ENCODE data around the gene ANKRD50.

ANKRD50 gene

GRCh38 chr4:124708517-124709300 lies 3.8 kb downstream of the ANKRD50 start:
- no peak for DNase-seq

GRCh38 chr4:124705393-124705792 lies 7.1 kb downstream of the ANKRD50 start:
- no peak for DNase-seq

GRCh38 chr4:124703154-124703553 lies 9.4 kb downstream of the ANKRD50 start:
- no peak for DNase-seq

GRCh38 chr4:124697441-124697840 lies 15.1 kb downstream of the ANKRD50 start:
- no peak for DNase-seq

- DNase-seq: no peak
Measured at GRCh38 chr4:124696182-124696581, 16.4 kb downstream of the ANKRD50 start.

GRCh38 chr4:124694946-124695598 lies 17.5 kb downstream of the ANKRD50 start:
- DNase-seq: no peak

- DNase-seq: no peak
Measured at GRCh38 chr4:124694306-124694705, 18.2 kb downstream of the ANKRD50 start.

GRCh38 chr4:124691801-124692200 lies 20.7 kb downstream of the ANKRD50 start:
- DNase-seq: no peak

- DNase-seq: no peak
Measured at GRCh38 chr4:124686279-124686678, 26.3 kb downstream of the ANKRD50 start.

- no peak for DNase-seq
Measured at GRCh38 chr4:124685851-124686250, 26.7 kb downstream of the ANKRD50 start.

GRCh38 chr4:124684301-124684700 lies 28.2 kb downstream of the ANKRD50 start:
- DNase-seq: no peak

- no peak for DNase-seq
Measured at GRCh38 chr4:124682384-124682783, 30.1 kb downstream of the ANKRD50 start.

GRCh38 chr4:124666496-124666895 lies 46.0 kb downstream of the ANKRD50 start:
- no peak for DNase-seq

- no peak for DNase-seq
Measured at GRCh38 chr4:124658795-124659194, 53.7 kb downstream of the ANKRD50 start.

- DNase-seq: no peak
Measured at GRCh38 chr4:124650614-124651013, 61.9 kb downstream of the ANKRD50 start.

GRCh38 chr4:124647599-124647998 lies 64.9 kb downstream of the ANKRD50 start:
- DNase-seq: no peak

GRCh38 chr4:124644621-124645020 lies 67.9 kb downstream of the ANKRD50 start:
- DNase-seq: no peak

GRCh38 chr4:124642846-124643245 lies 69.7 kb downstream of the ANKRD50 start:
- DNase-seq: no peak

- DNase-seq: no peak
Measured at GRCh38 chr4:124641715-124642381, 70.7 kb downstream of the ANKRD50 start.

- DNase-seq: no peak
Measured at GRCh38 chr4:124640022-124640730, 72.4 kb downstream of the ANKRD50 start.

GRCh38 chr4:124637321-124637720 lies 75.2 kb downstream of the ANKRD50 start:
- DNase-seq: no peak

- DNase-seq: no peak
Measured at GRCh38 chr4:124636788-124637187, 75.7 kb downstream of the ANKRD50 start.

- no peak for DNase-seq
Measured at GRCh38 chr4:124635331-124635730, 77.2 kb downstream of the ANKRD50 start.
